HepG2 (cell line): ENCODE results near the gene UBR1. TPM values are rescaled to one million over a fixed set of nuclear protein-coding genes. Genes with fewer than 3 reads are reported as not detected.
A peak's percentile ranks its signal among the peaks of the same experiment; 100 is the strongest.

ENCODE experiments used
- AHDC1 ChIP-seq: sonication (generic); formaldehyde crosslinking; IDR thresholded peaks from 2 replicates; pipeline ENCODE4 v1.5.1; 2020; ENCODE audit warnings: mild to moderate bottlenecking, missing genetic modification reagents, borderline replicate concordance
- CEBPG ChIP-seq: IDR thresholded peaks from 2 replicates; pipeline ENCODE4 v1.6.1; 2016
- EP300 ChIP-seq, 3 experiments: sonication (generic) in 1 of 3; formaldehyde crosslinking in 1 of 3; IDR thresholded peaks; 2 replicates each; pipeline versions ENCODE4 v1.5.1 to v1.6.1; 2011 to 2020; ENCODE audit warnings: low read depth in 2 of 3, low read length in 2 of 3, borderline replicate concordance in 1 of 3, improper control_type of control experiment in 1 of 3, mild to moderate bottlenecking in 1 of 3, missing genetic modification reagents in 1 of 3, moderate library complexity in 1 of 3
- HNF4G ChIP-seq, 2 experiments: sonication (generic) in 1 of 2; formaldehyde crosslinking in 1 of 2; IDR thresholded peaks; 2 replicates each; pipeline versions ENCODE4 v1.4.0 to v1.6.1; 2011 to 2020; ENCODE audit warnings: borderline replicate concordance in 2 of 2, low read depth in 2 of 2, mild to moderate bottlenecking in 2 of 2, low read length in 1 of 2, missing genetic modification reagents in 1 of 2, moderate library complexity in 1 of 2
- MEIS1 ChIP-seq: sonication (generic); formaldehyde crosslinking; IDR thresholded peaks from 2 replicates; pipeline ENCODE4 v1.9.0; 2021; ENCODE audit warnings: mild to moderate bottlenecking, missing genetic modification reagents, moderate library complexity, borderline replicate concordance
- NCOR1 ChIP-seq: fragments of 200-600 bp; sonication (generic); IDR thresholded peaks from 2 replicates; pipeline ENCODE4 v1.7.0; 2017; ENCODE audit warnings: antibody characterized with exemption, low read length, borderline replicate concordance
- NFIC ChIP-seq: IDR thresholded peaks from 2 replicates; pipeline ENCODE4 v1.6.1; 2012; ENCODE audit warnings: mild to moderate bottlenecking, low read length, inconsistent platforms
- PAXIP1 ChIP-seq: sonication (generic); formaldehyde crosslinking; conservative IDR thresholded peaks from 2 replicates; pipeline ENCODE4 v1.4.0; 2020; ENCODE audit warnings: mild to moderate bottlenecking, missing genetic modification reagents, moderate library complexity
- POLR2A ChIP-seq, 2 experiments: IDR thresholded peaks; 2 replicates each; pipeline ENCODE4 v1.6.1; 2011; ENCODE audit warnings: low read depth in 2 of 2, low read length in 2 of 2, mild to moderate bottlenecking in 1 of 2, moderate library complexity in 1 of 2; ENCODE audit not compliant: insufficient read depth in 1 of 2
- SKI ChIP-seq: fragments of 450-650 bp; IDR thresholded peaks from one replicate; pipeline ENCODE4 v1.6.1; 2018; ENCODE audit warnings: mild to moderate bottlenecking; ENCODE audit not compliant: partially characterized antibody
- ZKSCAN5 ChIP-seq: sonication (generic); formaldehyde crosslinking; IDR thresholded peaks from 2 replicates; pipeline ENCODE4 v1.5.1; 2020; ENCODE audit warnings: mild to moderate bottlenecking, missing genetic modification reagents
- ZNF343 ChIP-seq: sonication (generic); formaldehyde crosslinking; IDR thresholded peaks from 2 replicates; pipeline ENCODE4 v1.4.0; 2020; ENCODE audit warnings: mild to moderate bottlenecking, missing genetic modification reagents
- polyA plus RNA-seq, 8 experiments: library from polyadenylated mRNA; depleted of rRNA in 3 of 8; stranded (reverse) in 7 of 8; unstranded in 1 of 8; fragments of >200 nt; fragmentation: Illumina TruSeq in 4 of 8; extraction: Trizol in 4 of 8; gene quantifications; 2 replicates each; pipeline versions ENCODE4 v1.2.1 to v1.2.3, GENCODE V29; 2011 to 2016; ENCODE audit warnings: low read depth in 4 of 8, missing spikeins in 1 of 8, mixed read lengths in 1 of 8; ENCODE audit not compliant: insufficient read depth in 1 of 8
- total RNA-seq, 5 experiments: library from RNA; depleted of rRNA; stranded (reverse); fragments of >200 nt; fragmentation: Illumina TruSeq; extraction: Trizol; gene quantifications; 2 replicates each; pipeline ENCODE4 v1.2.3, GENCODE V29; 2016; ENCODE audit warnings: low read depth in 1 of 5

Gene UBR1
- total and polyA plus RNA-seq, 2 of the 13 experiments (the other 11 are each of a cell fraction or from before 2014, with no cell fraction given): 6.4 to 18.0 TPM

DNA sequence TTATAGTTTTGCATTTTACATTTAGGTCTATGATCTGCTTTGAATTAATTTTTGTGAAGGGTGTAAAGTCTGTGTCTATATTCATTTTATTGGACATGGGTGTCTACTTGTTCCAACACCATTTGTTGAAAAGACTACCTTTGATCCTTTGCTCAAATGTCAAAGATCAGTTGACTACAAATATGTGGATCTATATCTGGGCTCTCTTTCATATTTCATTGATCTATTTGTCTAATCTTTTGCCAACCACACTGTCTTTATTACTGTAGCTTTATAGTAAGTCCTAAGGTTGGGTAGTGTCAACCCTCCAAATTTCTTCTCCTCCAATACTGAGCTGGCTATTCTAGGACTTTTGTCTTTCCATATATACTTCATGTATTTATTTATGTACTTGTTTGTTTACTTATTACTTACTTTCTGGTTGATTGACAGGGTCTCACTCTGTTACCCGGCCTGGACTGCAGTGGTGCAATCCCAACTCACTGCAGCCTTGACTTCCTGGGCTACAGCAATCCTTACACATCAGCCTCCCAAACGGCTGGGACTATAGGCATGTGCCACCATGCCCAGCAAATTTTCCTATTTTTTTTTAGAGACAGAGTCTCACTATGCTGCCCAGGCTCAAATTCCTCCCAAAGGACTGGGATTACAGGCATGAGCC is 131.5 kb downstream of the UBR1 start (continued):
- TF ChIP-seq PAXIP1 (CRISPR knock-in tag) (peak; percentile 83), AHDC1 (CRISPR knock-in tag) (0 out of 2 replicates have a peak, but pooled peaks have one; percentile 28), MEIS1 (peak; percentile 44; the same call in 1 of the 2 replicates), POLR2A (IDR thresholded peaks at IDR 0.05; ENCODE audit: insufficient read depth in 1 of 2, low read depth in 2 of 2, low read length in 2 of 2) (no peak), SKI (peak; percentile 8), ZKSCAN5 (CRISPR knock-in tag) (no peak), ZNF343 (no peak), HNF4G (IDR thresholded peaks at IDR 0.05; ENCODE audit: borderline replicate concordance, low read depth, low read length) (peak; percentile 44; the same call in 1 of the 2 replicates), HNF4G (CRISPR knock-in tag; IDR thresholded peaks at IDR 0.05; ENCODE audit: borderline replicate concordance, low read depth) (no peak), NFIC (peak; percentile 46; the same call in 1 of the 2 replicates), NCOR1 (peak; percentile 48; the same call in 1 of the 2 replicates), EP300 (IDR thresholded peaks at IDR 0.05; ENCODE audit: low read depth in 2 of 2, low read length in 2 of 2) (peak in 1 of 2 experiments; percentile 26; a peak in 2 of 4 replicates), EP300 (CRISPR knock-in tag; IDR thresholded peaks at IDR 0.05; ENCODE audit: borderline replicate concordance) (no peak), CEBPG (0 out of 2 replicates have a peak, but pooled peaks have one; percentile 12)
